ENCODE data around the gene ACOX1.

DNA sequence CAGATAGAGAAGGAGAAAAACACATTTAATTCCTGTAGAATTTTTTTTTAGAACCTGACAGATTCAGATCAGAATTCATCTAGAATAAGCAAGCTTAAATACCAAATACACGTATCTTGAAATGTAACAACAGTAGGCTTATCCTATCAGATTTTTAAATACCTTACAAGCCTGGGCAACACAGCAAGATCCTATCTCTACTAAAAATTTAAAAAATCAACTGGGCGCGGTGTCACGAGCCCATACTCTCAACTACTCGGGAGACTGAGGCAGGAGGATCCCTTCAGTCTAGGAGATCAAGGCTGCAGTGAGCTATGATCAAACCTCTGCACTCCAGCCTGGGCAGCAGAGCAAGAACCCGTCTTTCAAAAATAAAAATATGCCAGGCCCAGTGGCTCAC, 13.5 kb downstream of the ACOX1 start:
- TF ChIP-seq, protein P1, sequence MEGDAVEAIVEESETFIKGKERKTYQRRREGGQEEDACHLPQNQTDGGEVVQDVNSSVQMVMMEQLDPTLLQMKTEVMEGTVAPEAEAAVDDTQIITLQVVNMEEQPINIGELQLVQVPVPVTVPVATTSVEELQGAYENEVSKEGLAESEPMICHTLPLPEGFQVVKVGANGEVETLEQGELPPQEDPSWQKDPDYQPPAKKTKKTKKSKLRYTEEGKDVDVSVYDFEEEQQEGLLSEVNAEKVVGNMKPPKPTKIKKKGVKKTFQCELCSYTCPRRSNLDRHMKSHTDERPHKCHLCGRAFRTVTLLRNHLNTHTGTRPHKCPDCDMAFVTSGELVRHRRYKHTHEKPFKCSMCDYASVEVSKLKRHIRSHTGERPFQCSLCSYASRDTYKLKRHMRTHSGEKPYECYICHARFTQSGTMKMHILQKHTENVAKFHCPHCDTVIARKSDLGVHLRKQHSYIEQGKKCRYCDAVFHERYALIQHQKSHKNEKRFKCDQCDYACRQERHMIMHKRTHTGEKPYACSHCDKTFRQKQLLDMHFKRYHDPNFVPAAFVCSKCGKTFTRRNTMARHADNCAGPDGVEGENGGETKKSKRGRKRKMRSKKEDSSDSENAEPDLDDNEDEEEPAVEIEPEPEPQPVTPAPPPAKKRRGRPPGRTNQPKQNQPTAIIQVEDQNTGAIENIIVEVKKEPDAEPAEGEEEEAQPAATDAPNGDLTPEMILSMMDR (IDR thresholded peaks at IDR 0.05; ENCODE audit: low read depth, low read length, poor library complexity, severe bottlenecking): no peak
- TF ChIP-seq EZH2phosphoT487 (IDR thresholded peaks at IDR 0.05; ENCODE audit: borderline replicate concordance, low read length): no peak
